HCT116 (cell line): ENCODE results near the gene NDUFA7.

Experiments
- CEBPB ChIP-seq: IDR thresholded peaks from 2 replicates; pipeline ENCODE4 v1.6.1; 2012; ENCODE audit warnings: low read depth
- EZH2 ChIP-seq: fragments of 200-600 bp; sonication (generic); IDR thresholded peaks from 2 replicates; pipeline ENCODE4 v1.6.1; 2017; ENCODE audit warnings: antibody characterized with exemption, mixed run types
- FOSL1 ChIP-seq: IDR thresholded peaks from 2 replicates; pipeline ENCODE4 v1.6.1; 2012; ENCODE audit warnings: low read depth
- POLR2A ChIP-seq: IDR thresholded peaks from 2 replicates; pipeline ENCODE4 v1.7.0; 2011; ENCODE audit warnings: borderline replicate concordance; ENCODE audit not compliant: insufficient read depth, insufficient read length; ENCODE audit errors: extremely low read depth
- POLR2AphosphoS5 ChIP-seq: IDR thresholded peaks from 2 replicates; pipeline ENCODE4 v1.6.1; 2011; ENCODE audit warnings: mild to moderate bottlenecking, low read depth, low read length, moderate library complexity
- TCF7L2 ChIP-seq: IDR thresholded peaks from 2 replicates; pipeline ENCODE4 v1.7.0; 2011; ENCODE audit warnings: borderline replicate concordance, inconsistent platforms; ENCODE audit not compliant: insufficient read depth, insufficient read length; ENCODE audit errors: extremely low read depth
- TF ChIP-seq, protein P1 (sequence below), 3 experiments: fragments of 200-600 bp in 1 of 3; sonication (generic) in 1 of 3; IDR thresholded peaks in 2 of 3; conservative IDR thresholded peaks in 1 of 3; 2 replicates each; pipeline ENCODE4 v1.5.1; 2012 to 2017; ENCODE audit warnings: low read depth in 2 of 3, low read length in 2 of 3, antibody characterized with exemption in 1 of 3, borderline replicate concordance in 1 of 3, control low read depth in 1 of 3, mild to moderate bottlenecking in 1 of 3, mixed read lengths in 1 of 3, mixed run types in 1 of 3, moderate library complexity in 1 of 3; ENCODE audit not compliant: insufficient read depth in 1 of 3

DNA sequence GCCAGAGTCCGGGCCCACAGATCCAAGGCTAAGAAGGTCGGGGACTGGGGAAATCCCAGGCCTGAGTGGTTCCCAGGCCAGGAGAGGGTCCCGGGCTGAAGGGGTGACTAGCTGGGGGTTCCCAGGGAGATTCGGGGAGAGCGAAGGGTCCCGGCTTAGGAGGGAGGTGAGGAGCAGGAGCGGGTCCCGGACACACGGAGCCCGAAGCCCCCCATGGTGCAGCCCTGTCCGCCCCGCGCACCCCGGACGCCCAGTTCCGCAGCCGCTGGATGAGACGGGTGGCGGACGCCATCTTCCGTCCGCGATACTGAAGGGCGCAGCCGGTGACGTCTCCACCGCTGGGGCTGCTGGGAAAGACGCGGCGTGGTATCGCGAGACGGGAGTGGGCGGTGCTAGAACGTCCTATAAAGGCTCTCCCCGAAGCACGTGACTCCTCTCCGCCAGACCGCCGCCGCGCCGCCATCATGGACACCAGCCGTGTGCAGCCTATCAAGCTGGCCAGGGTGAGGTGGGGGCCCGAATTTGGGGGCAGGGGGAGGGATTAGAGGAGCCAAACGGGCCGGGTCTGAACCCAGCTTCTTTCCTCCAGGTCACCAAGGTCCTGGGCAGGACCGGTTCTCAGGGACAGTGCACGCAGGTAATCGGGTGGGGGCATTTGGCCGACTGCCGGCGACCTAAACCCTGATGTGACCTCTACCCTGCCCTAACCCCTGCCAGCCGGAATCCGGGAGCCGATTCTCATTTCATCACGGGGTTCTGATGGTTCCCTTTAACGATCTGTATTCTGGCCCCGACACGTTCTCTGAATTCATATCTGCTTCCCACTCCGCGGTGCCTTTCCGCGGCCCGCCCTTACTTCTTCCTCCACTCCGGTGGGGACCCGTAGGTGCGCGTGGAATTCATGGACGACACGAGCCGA lies at the start of gene NDUFA7, which contains the start of gene RPS28:
- TF ChIP-seq EZH2 (no peak), POLR2AphosphoS5 (peak; percentile 95), CEBPB (no peak), POLR2A (peak; percentile 73), FOSL1 (no peak), TCF7L2 (no peak)
- TF ChIP-seq, protein P1, sequence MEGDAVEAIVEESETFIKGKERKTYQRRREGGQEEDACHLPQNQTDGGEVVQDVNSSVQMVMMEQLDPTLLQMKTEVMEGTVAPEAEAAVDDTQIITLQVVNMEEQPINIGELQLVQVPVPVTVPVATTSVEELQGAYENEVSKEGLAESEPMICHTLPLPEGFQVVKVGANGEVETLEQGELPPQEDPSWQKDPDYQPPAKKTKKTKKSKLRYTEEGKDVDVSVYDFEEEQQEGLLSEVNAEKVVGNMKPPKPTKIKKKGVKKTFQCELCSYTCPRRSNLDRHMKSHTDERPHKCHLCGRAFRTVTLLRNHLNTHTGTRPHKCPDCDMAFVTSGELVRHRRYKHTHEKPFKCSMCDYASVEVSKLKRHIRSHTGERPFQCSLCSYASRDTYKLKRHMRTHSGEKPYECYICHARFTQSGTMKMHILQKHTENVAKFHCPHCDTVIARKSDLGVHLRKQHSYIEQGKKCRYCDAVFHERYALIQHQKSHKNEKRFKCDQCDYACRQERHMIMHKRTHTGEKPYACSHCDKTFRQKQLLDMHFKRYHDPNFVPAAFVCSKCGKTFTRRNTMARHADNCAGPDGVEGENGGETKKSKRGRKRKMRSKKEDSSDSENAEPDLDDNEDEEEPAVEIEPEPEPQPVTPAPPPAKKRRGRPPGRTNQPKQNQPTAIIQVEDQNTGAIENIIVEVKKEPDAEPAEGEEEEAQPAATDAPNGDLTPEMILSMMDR (IDR thresholded peaks at IDR 0.05 in 2 of 3, conservative IDR thresholded peaks at IDR 0.05 in 1 of 3; ENCODE audit: borderline replicate concordance in 1 of 3, insufficient read depth in 1 of 3, low read depth in 2 of 3, low read length in 2 of 3) = no peak
